ENCODE data around the gene ASPM.

Gene ASPM

GRCh38 chr1:197096137-197096536 is 50.3 kb downstream of the ASPM start:
- in situ Hi-C loops (cut with HindIII; ENCODE audit: low sequenced_read_pairs) = no loop called here
- DNase-seq (ENCODE audit: low read depth) = no peak
- no peak for TF ChIP-seq CTCF (IDR thresholded peaks at IDR 0.05; ENCODE audit: low read depth, low read length, missing control alignments)

GRCh38 chr1:197093226-197093885 is 53.1 kb downstream of the ASPM start:
- no peak for TF ChIP-seq CTCF (IDR thresholded peaks at IDR 0.05; ENCODE audit: low read depth, low read length, missing control alignments)
- in situ Hi-C loops (cut with HindIII; ENCODE audit: low sequenced_read_pairs) = no loop called here
- no peak for DNase-seq (ENCODE audit: low read depth)

More at GRCh38 chr1:197096137-197096536, 50.3 kb downstream of the ASPM start:
- H3K4me3 ChIP-seq (ENCODE audit: low read depth, low read length) = no peak overlapping the region

GRCh38 chr1:197092491-197093023 is 53.9 kb downstream of the ASPM start:
- in situ Hi-C loops (cut with HindIII; ENCODE audit: low sequenced_read_pairs) = no loop called here
- no peak for TF ChIP-seq CTCF (IDR thresholded peaks at IDR 0.05; ENCODE audit: low read depth, low read length, missing control alignments)
- no peak for DNase-seq (ENCODE audit: low read depth)

More at GRCh38 chr1:197093226-197093885, 53.1 kb downstream of the ASPM start:
- H3K4me3 ChIP-seq (ENCODE audit: low read depth, low read length) = no peak overlapping the region

GRCh38 chr1:197083474-197083873 is 63.0 kb downstream of the ASPM start:
- no peak for DNase-seq (ENCODE audit: low read depth)

More at GRCh38 chr1:197092491-197093023, 53.9 kb downstream of the ASPM start:
- H3K4me3 ChIP-seq (ENCODE audit: low read depth, low read length) = no peak overlapping the region

GRCh38 chr1:197081117-197081753 is 65.2 kb downstream of the ASPM start:
- no peak overlapping the region for H3K4me3 ChIP-seq (ENCODE audit: low read depth, low read length)
- TF ChIP-seq CTCF (IDR thresholded peaks at IDR 0.05; ENCODE audit: low read depth, low read length, missing control alignments) = no peak
- in situ Hi-C loops (cut with HindIII; ENCODE audit: low sequenced_read_pairs) = no loop called here
- no peak for DNase-seq (ENCODE audit: low read depth)

More at GRCh38 chr1:197083474-197083873, 63.0 kb downstream of the ASPM start:
- no peak overlapping the region for H3K4me3 ChIP-seq (ENCODE audit: low read depth, low read length)
- no peak for TF ChIP-seq CTCF (IDR thresholded peaks at IDR 0.05; ENCODE audit: low read depth, low read length, missing control alignments)
- in situ Hi-C loops (cut with HindIII; ENCODE audit: low sequenced_read_pairs) = no loop called here

- in situ Hi-C loops (cut with HindIII; ENCODE audit: low sequenced_read_pairs) = no loop called here
- DNase-seq (ENCODE audit: low read depth) = no peak
- H3K4me3 ChIP-seq (ENCODE audit: low read depth, low read length) = no peak overlapping the region
- TF ChIP-seq CTCF (IDR thresholded peaks at IDR 0.05; ENCODE audit: low read depth, low read length, missing control alignments) = no peak
These were observed 66.1 kb downstream of the ASPM start for GRCh38 chr1:197080323-197080722.

All from astrocyte of the cerebellum (primary cell).